Measurements from ENCODE around the gene STRBP. TPM values are rescaled to one million over a fixed set of nuclear protein-coding genes. Genes with fewer than 3 reads are reported as not detected.

STRBP gene
- total and polyA plus RNA-seq, 2 of the 4 experiments (the other 2 are of a cell fraction): 2.1 to 2.5 TPM

- in situ Hi-C loops (cut with MboI; ENCODE audit: low sequenced_read_pairs) (no loop called here), dilution Hi-C loops (cut with HindIII; ENCODE audit: low sequenced_read_pairs, unreplicated experiment) (no loop called here)
- CTCF ChIA-PET: no interaction called here
Observed at GRCh38 chr9:123138163-123138562, 130.2 kb downstream of the STRBP start.

More at GRCh38 chr9:123138163-123138562, 130.2 kb downstream of the STRBP start:
- H3K4me3 ChIP-seq (ENCODE audit: insufficient read depth, low read depth, low read length): no peak overlapping the region
- no peak overlapping the region for H3K9ac ChIP-seq (ENCODE audit: low read depth, low read length)
- H3K9me1 ChIP-seq (ENCODE audit: insufficient read depth, low read length): no peaks in the 10 kb centered on the region
- no peak overlapping the region for H3K18ac ChIP-seq (ENCODE audit: low read depth, low read length)
- no peak overlapping the region for H3K14ac ChIP-seq (replicated peaks; ENCODE audit: low read depth, low read length)
- no peaks in the 10 kb centered on the region for H3K36me3 ChIP-seq (ENCODE audit: control insufficient read depth, insufficient read depth, low read length)
- no peak overlapping the region for H4K5ac ChIP-seq (ENCODE audit: low read depth, low read length)
- DNase-seq (no peak), ATAC-seq (ENCODE audit: low read depth) (no peak)
- no peak overlapping the region for H2AK9ac ChIP-seq (replicated peaks; ENCODE audit: low read depth, low read length, poor library complexity)
- POLR2A ChIA-PET (ENCODE audit: unreplicated experiment): no interaction called here
- TF ChIP-seq CTCF (conservative IDR thresholded peaks at IDR 0.05; ENCODE audit: low read depth, low read length) (no peak), RFX5 (IDR thresholded peaks at IDR 0.05; ENCODE audit: low read depth, low read length) (no peak), NFE2L2 (IDR thresholded peaks at IDR 0.05; ENCODE audit: low read depth, low read length) (no peak), ELK1 (IDR thresholded peaks at IDR 0.05; ENCODE audit: borderline replicate concordance, low read depth, low read length) (no peak), FOS (IDR thresholded peaks at IDR 0.05; ENCODE audit: low read depth, low read length) (no peak), MXI1 (IDR thresholded peaks at IDR 0.05; ENCODE audit: borderline replicate concordance, low read depth, low read length) (no peak), RAD21 (IDR thresholded peaks at IDR 0.05; ENCODE audit: low read length) (no peak), MAZ (IDR thresholded peaks at IDR 0.05; ENCODE audit: borderline replicate concordance, low read depth, low read length) (no peak), BHLHE40 (IDR thresholded peaks at IDR 0.05; ENCODE audit: low read depth, low read length) (no peak), POLR2A (IDR thresholded peaks at IDR 0.05; ENCODE audit: low read depth, low read length) (no peak)
- no peak overlapping the region for H2BK20ac ChIP-seq (ENCODE audit: low read depth, low read length)
- H3K56ac ChIP-seq (ENCODE audit: extremely low read depth, insufficient read depth, low read length): no peak overlapping the region
- no peak overlapping the region for H2BK5ac ChIP-seq (ENCODE audit: low read depth, low read length, poor library complexity, severe bottlenecking)
- no peak overlapping the region for H2AFZ ChIP-seq (replicated peaks; ENCODE audit: low read length, poor library complexity)
- no peak overlapping the region for H3K4ac ChIP-seq (ENCODE audit: low read depth, low read length)
- H2BK15ac ChIP-seq (ENCODE audit: low read depth, low read length): no peak overlapping the region
- H4K20me1 ChIP-seq (ENCODE audit: insufficient read depth, low read length): no peaks in the 10 kb centered on the region
- no peaks in the 10 kb centered on the region for H3K4me1 ChIP-seq (ENCODE audit: control insufficient read depth, insufficient read depth, low read length)
- intact Hi-C loops (cut with micrococcal nuclease): loop anchor here (5.0 kb wide), 1 partner anchor 39 kb away; no protein-coding TSS in a partner anchor
- H3K27ac ChIP-seq (ENCODE audit: insufficient read depth, low read length): no peak overlapping the region
- H3K9me3 ChIP-seq (ENCODE audit: control insufficient read depth, insufficient read depth, low read length): no peaks in the 10 kb centered on the region
- no peak overlapping the region for H3K4me2 ChIP-seq (ENCODE audit: low read depth, low read length)
- no CpG with 5 or more reads among the region's 2 CpGs for WGBS, 2 experiments (ENCODE audit: extremely low coverage in 2 of 2, insufficient read length in 1 of 2)
- no peak overlapping the region for H2BK120ac ChIP-seq (ENCODE audit: low read depth, low read length)
- no peaks in the 10 kb centered on the region for H3K27me3 ChIP-seq (ENCODE audit: control insufficient read depth, insufficient read depth, low read length)
- H2AK5ac ChIP-seq (ENCODE audit: low read depth, low read length): no peak overlapping the region
- no peak overlapping the region for H3K23ac ChIP-seq (ENCODE audit: low read depth, low read length)
- no TSS peak for BruUV-seq (replicated peaks)
- no peaks in the 10 kb centered on the region for H3K79me1 ChIP-seq (ENCODE audit: low read depth in 1 of 2, low read length in 2 of 2)
- no peak overlapping the region; the same call in 1 of the 2 replicates for H4K91ac ChIP-seq (ENCODE audit: insufficient read depth, low read depth, low read length)
- H4K8ac ChIP-seq (ENCODE audit: low read depth in 2 of 2, low read length in 2 of 2): no peak overlapping the region

Data from IMR-90 (cell line).